HG03095 (cell line): ENCODE results near the gene RESP18.

Experiments used
- ATAC-seq: cut with Tn5 transposase; IDR thresholded peaks from one replicate; pipeline ENCODE4 v1.9.1; 2021; ENCODE audit warnings: moderate library complexity; ENCODE audit not compliant: unreplicated experiment

Gene RESP18

DNA sequence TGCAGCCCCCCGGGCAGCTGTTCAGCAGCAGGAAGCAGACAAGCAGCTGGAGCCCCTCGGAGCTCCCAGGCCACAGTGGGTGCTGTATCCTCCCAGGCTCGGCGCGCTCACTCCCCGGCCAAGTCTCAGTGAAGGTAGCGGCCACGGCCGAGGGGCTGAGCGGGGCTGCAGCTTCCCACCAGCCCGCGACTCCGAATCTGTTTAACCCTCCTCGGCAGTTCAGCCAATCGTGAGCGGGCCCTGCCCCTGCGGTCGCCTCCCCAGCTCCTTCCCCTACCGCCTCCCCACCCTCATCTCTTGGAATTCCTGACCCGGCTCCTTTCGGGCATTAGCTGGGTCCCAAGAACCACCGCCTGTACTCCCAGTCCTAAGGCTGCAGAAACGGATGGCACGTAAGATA lies at the start of gene RESP18:
Gene RESP18 (minus strand): TSS at position 203 of the 400 bp plus-strand sequence.
- ATAC-seq = no peak

DNA sequence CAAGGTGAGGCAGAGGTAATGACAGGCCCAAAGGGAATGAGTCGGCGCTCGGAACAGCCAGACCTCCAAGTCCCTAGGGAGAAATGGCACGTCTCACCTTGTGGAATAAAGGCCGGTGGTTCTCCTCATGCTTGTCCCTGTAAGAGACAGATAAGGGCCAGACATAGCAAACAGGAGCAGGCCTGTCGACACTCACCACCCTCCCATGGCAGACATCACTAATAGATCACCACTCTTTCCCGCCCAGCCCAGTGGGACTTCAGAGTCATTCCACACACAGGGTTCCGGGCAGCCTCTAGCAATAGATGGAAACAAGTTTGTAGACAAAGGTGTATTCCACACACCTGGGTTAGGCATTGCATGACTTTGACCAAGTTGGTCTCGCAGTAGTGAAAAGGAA lies 48.9 kb upstream of the RESP18 start:
- ATAC-seq = no peak

DNA sequence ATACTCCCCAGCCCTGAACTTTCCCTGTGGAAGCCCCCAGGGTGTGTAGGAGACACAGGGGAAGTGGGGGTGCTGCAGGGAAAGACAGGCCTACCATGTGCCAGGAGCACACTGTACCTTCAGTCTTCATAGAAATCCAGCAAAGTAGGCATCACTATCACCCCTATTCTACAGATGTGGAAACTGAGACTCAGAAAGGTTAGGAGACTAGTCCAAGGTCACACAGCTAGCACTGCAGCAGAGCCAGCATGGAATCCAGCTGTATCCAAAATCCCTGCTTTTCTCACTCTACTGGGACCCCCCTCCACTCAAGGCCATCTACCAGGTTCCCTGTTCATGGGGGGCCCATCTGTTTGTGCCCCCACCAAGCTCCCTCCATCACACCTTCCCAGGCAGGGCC lies 48.4 kb upstream of the RESP18 start:
- ATAC-seq = no peak

DNA sequence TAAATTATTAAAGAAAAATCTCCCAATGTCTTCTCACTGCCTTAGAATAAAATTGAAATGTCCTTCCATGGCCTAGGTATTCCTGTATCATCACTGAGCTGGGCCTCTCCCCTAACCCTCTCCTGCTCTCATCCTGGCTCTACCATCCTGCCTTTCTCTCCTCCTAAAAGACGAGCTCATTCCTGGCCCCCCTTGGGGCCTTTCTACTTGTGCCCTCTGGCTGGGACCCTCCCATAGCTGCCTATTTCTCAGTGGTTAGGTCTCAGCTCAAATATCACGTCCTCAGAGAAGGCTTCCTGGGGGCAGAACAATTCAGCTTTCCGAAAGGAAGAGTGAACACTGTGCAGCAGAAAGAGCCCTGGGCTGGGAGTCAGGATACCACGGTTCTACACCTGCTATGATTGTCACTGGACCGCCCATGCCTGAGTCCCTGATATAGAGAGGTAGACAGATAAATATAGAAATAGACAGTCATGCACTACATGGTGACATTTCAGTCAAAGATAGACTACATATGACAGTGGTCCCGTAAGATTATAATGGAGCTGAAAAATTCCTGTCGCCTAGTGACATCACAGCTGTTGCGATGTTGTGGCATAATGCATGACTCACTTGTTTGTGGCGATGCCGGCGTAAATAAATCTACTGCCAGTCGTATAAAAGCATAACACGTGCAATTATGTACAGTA lies 45.8 kb upstream of the RESP18 start:
- ATAC-seq = no peak

DNA sequence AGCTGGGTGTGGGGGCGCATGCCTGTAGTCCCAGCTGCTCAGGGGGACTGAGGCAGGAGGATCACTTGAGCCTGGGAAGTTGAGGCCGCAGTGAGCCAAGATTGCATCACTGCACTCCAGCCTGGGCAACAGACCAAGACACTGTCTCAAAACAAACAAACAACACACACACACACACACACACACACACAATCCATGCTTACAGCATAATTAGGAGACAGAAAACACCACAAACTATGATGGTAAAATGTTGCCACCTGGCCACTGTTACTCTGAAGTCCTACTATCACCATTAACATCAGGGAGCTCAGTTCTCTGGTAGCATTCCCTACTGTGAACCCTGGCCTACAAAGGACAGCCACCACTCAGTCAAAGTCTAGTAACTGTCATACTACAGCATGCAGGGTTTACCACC lies 36.9 kb upstream of the RESP18 start:
- ATAC-seq = no peak

DNA sequence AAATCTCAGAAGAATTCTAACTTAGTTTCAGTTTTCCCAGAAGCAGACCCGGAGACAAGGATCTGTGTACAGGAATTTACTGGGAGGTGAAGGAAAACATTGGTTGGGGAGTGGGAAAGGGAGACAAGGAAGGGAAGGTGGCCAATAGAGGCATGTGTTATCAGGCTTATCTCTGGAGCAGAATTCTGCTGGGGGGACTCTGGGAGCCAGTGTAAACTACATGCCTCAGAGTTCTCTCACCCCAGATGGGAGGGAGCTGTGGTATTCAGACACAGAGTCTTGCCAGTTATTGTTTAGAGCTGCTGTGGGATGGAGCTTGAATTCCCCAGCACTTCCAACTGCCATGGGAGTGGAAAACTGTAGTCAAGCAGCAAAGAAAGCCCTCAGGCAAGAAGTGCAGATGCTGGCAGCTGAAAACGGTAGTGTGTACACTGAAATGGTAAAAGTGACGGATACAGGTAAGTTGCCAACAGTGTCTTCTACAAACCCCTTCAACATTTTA lies 36.2 kb upstream of the RESP18 start:
- ATAC-seq = no peak

DNA sequence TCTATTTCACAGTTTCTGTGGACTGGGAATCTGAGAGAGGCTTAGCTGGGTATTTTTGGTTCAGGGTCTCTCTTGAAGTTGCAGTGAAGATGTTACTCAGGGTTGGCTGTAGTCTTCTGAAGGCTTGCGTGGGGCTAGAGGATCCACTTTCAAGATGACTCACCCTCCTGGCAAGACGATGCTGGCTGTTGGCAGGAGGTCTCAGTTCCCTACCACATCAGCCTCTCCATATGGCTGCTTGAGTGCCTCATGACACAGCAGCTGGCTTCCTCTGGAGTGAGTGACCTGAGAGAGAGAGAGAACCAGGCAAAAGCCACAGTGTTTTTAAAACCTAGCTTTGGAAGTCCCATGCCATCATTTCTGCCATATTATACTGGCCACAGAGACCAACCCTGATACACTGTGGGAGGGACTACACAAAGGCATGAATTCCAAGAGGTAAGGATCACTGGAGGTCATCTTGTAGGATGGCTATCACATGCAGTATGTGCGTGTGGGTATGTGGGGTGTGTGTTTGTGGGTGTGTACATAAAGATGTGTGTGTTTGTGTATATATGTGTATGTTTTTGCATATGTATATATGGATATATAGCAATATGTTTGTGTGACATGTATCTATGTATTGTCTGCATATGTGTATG lies 30.1 kb upstream of the RESP18 start:
- peak; percentile 68 for ATAC-seq

DNA sequence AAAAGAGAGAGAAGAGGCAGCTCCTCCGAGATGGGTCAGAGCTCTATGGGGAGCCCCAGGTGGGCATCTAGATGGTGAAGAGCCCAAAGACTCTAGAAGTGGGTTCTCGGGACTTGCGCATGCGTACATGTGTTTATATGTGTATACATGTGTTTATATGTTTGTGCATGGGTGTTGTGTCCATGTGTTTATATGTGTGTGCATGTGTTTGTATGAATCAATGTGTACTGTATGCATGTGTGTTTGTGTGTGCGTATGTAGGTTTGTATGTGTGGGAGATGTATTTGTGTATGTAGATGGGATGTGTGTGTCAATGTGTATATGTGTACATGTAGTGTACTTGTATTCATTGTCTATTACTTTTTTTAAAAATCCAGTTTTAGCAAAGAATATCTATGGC lies 29.5 kb upstream of the RESP18 start:
- ATAC-seq = no peak

DNA sequence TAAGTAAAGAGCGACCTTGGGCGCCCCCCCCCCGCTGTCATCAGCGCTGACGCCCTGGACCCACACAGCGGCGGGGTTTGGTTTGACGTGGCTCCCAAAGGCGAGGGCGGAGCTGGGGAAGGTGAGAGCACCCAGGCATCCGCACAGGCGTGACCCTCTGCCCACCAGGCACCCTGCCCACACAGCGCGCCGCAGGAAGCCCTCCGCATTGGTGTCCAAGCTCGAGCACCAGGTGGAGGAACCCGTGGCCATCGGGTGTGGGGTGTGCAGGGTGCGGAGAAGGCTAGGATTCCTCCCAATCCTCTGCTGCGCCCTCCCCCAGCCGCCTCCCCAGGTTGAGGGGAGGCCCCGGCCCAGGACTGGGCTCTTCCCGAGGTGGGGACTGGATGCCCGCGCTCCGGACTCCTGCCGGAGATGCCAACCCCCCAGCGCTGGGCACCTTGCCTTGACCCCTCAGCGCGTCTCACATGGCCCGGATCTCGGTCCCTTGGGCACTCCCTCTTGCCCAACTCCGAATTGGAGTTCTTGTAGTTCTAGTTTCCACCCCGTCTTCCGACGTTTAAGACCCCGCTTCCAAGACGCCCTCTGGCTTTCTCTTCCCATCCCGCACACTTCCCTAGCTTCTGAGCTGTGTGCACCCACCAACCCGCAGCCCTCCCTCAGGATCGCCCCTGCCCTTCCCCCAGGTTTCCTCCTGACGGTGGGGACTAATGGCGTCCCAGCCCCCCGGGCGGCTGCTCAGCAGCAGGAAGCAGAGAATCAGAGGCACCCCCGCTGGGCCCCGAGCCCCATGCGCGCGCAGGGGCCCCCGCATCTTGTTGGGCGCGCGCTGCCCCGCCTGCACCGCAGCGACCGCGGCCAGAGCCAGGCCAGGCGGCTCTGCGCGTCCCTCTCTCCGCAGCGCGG lies 25.9 kb upstream of the RESP18 start:
- no peak for ATAC-seq

DNA sequence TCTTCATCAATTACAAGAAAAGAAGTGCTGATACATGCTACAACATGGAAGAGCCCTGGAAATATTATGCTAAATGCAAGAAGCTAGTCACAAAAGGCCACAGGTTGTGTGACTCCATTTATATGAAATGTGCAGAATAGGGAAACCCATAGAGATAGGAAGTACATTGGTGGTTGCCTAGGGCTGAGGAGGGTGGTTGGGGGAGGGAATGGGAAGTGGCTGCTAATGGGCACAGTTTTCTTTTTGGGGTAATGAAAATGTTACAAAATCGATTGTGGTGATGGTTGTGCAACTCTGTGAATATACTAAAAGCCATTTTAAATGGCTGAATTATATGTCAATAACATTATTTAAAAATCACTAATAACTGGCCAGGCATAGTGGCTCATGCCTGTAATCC lies 24.3 kb upstream of the RESP18 start:
- no peak for ATAC-seq

DNA sequence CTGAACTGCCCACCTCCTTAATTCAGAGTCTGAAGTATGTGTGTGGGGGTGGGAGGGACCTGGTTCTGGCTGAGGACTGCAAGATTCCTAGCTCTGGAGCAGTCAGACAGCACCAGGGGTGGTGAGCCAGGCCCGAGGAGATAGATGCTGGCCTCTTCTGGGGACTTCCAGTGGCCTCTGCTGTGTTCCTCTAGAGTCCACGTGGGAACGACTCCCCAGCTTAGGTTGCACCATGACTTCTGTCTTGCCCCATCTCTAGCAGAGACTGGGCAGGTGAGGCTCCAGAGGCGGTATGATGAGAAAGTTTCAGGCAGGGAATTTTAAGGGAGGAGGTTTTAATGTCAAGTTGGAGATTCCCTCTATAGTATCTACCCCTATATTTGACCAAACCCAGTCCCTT lies 22.0 kb upstream of the RESP18 start:
- no peak for ATAC-seq

DNA sequence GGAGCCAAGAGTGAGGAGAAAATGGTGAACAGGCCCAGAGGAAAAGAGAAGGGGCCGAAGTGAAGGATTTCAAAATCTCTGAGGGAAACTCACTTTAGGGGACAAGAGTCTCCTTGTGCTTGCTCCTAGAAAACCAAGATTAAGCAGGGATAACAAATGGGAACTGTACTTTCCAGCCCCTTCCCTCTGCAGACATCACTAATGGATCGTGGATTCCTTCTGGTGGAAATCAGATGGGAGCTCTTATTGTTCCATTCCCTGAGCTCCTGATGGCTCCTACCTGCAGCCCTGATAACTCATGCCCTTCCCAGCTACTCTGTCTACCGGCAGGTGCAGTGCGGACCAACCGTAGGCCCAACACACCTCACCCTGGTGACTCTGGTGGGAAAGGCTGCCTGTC lies 20.6 kb upstream of the RESP18 start:
- no peak for ATAC-seq

DNA sequence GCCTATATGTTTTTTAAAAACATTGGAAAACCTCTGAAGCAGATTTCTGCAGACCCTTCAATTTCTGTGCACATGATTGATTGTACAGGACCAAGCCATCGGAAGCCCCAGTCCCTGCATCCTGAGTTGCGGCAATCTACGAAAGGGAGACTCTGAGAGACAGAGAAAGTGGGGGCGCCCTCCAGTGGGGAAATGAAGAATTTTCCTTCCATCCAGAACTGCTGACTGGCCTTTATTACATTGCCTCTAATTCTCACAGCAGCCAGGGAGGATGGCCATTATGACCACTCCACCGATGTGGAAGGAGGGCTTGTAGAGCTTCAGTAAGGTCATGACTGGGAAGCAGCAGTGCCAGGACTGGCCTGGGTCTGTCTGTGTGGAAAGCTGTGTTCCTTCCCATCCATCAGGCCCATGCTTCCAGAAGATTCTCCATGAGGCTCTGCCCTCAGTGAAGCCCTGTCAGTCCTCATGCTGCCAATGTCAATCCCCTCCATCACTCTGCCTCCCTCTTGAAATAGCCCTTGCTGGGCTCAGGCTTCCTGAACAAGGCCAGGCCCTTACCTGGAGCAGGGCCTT lies 20.0 kb upstream of the RESP18 start:
- no peak for ATAC-seq

DNA sequence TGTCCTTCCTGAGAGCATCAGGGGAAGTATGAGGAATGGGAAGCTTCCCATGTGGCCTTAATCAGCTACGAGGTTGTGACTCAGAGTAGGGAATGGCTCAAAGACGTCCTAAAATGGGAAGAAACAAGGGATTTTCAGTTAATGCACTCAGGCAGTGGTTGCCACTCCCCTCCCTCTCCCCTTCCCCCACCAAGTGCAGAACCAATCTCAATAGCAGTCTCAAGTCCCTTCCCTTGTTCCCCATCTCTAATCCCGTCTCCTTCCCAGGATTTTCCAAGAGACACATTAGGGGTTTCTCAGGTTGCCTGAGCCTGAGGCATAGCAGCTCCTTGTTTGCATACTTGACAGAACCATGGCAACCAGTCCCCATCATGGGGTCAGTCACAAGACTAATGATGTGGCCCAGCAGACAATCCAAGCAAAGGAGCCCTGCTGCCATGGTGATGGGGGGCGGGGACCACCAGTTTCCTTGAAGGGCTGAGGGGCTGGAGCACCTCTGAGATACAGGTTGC lies 18.2 kb upstream of the RESP18 start:
- ATAC-seq = no peak

DNA sequence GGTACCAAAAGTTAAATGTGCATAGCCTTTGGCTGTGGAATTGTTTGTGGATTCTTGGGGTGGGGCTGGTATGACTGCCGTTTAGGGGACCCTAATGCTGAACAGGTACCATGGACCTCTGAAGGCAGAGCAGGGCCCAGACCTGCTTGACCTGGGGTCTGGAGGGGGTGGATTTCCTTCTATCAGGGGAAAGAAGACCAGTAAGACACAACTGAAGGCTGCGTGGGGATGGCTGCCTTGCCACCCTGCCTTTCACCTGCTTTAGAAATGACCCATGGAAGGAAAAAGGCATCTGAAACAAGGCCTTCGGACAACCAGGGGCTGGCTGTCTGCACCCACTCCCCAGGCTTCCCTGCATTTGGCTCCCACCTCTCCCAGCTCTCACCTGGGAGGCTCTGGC lies 17.7 kb upstream of the RESP18 start:
- ATAC-seq = no peak

DNA sequence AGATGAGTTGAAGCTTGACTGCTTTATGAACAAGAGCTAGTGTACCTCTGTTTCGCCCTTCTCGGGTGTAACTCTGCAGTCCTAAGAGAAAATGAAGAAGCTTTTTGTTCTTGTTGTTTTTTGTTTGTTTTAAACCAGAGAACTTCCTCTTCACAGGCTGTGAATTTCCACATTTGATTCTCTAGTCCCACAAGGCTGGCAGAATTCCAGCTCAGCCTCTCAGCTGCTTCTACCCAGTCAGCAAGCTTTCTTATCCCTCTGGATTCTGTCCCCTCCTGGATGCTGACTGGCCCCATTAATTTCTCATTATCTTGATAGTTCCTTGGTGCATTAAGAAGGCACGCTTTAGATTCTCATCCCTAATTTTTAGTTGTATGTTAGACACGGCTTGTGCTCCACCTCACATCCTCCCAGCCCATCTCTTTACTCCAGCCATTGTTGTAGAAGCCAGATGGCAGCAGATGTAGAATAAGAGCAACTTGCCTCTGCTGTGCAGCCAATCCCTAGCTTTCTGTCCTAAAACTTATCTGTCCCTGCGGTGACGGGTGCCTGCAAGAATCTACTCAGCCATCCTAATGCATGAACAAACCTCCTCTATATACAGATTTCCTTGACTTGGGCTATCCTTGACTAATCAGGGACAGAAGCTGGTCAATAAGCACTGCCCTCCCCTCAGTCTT lies 12.3 kb upstream of the RESP18 start:
- no peak for ATAC-seq

DNA sequence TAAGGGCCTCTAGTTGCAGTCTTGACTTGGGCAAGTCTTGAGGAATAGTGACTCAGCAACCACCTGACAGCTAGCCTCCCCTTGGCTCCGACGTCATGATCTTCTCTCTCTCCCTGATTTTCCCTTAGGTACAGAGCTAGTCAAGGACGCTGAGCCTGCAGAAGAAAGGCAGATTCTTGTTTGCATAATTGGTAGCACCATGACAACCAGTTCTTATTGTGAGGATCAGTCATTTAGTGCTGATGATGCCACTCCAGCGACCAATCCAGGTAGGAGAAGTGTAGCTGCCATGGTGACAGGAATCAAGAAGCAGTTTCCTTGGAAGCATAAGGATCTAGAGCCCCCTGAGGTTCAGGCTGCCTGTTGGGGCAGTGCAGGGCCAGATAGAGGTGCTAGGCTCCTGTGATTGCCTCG lies 2.8 kb upstream of the RESP18 start:
- ATAC-seq = no peak

DNA sequence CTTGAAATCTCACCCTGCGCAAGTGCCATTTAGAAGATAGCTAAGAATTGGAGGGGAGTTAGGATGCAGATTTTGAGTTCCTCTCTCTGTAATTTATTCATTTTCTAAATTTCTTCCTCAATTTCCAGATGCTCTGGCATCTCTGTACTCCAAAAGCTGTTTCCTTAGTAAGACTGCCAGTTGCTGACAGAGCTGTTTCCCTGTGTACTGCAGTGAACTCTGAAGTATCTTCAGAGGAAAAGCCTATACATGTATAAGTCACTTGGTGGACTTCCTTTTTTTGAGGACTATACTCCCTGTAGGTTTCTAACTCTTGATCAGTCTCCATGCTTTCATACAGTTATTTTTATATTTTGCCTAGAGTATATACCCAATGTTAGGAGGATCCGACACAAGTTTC lies 1.5 kb upstream of the RESP18 start:
- no peak for ATAC-seq

DNA sequence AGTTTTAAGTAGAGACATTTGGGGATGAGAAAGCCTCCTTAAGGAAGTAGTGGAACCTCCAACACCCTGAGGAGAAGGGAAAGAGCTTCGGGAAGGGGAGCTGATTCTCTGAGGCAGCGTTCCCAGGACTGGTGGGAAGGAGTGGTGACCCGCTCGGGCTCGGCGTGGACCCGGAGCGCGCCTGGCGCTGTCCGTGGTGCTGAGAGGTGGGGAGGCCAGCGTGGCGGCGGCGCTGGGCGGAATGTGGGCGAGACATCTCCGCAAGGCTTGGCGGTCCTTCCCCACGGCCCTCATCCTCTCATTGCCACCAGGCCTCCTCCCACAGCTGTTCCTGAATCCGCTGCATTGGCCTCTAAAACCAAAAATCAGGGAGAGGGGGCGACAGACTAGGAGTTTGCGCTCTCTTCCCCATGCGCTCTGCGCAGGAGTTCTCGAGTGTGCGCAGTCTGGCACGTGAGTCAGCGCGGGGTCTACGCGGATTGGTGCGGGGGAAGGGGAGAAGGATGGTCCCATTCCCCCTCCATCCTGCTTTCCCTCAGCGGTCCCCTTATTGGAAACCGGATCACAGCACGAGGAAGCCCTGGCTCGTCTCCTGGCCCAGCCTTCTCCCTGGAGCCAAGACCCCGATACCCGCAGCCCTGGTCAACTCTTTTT lies 857 bp downstream of the RESP18 start:
- ATAC-seq = no peak

DNA sequence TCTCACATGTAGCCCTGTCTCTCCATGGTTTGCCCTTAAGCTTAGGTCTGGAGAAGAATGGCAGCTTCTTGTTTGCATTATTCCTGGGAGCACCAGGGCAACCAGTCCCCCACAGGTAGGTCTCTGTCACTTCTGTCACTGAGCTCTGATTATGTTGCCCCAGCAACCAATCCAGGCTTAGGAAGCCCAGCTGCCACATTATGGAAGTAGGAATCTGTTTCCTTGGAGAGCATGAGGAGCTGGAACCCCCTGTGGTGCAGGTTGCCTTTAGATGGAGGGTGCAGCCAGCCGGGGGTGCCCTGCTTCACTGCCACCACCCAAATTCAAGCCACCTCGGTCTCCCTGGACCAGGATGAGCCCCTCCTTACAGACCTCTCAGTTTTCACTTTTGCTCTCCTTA lies 4.8 kb downstream of the RESP18 start:
- no peak for ATAC-seq
